HG03432 (cell line): Measurements from ENCODE around the gene ST3GAL2.

Experiments used
- ATAC-seq: cut with Tn5 transposase; IDR thresholded peaks from one replicate; pipeline ENCODE4 v1.9.1; 2021; ENCODE audit warnings: mild to moderate bottlenecking, moderate library complexity; ENCODE audit not compliant: unreplicated experiment

Gene ST3GAL2

GRCh38 chr16:70440009-70440692, 1.3 kb upstream of the ST3GAL2 start:
- ATAC-seq = no peak

GRCh38 chr16:70438585-70438968, 323 bp downstream of the ST3GAL2 start:
- no peak for ATAC-seq

GRCh38 chr16:70437582-70438557, 1.0 kb downstream of the ST3GAL2 start:
- no peak for ATAC-seq

- no peak for ATAC-seq
Measured at GRCh38 chr16:70437017-70437581, 1.8 kb downstream of the ST3GAL2 start.

- no peak for ATAC-seq
Measured at GRCh38 chr16:70434484-70435260, 4.2 kb downstream of the ST3GAL2 start.

DNA sequence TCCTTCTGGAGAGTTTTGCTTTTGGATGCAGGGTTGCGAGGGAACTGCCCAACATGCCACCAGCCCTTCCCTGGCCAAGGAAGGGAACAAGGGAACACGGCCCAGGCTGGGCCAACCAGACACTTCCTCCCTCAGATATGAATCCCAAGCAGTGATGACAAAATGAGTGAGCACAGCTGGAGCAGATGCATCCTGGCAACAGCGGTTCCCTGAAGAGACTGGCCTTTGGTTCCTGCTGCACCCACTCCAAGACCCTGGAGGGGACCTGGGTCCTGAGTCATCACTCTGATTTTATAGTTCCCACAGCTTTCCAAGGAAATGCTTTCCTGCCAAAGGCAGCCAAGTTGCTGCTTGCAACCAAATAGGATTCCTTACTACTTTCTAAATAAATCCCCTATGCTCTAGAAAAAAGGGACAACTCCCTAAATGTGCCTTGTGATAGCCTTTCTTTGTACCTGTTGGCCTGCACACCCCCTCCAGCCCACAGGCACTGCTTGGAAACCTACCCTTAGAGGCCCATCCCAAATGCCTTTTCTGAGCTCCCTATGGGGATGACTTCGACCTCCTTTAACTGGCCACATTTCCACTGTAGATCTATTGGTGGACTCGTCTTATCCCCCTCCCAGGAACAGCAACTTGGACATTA, 5.3 kb downstream of the ST3GAL2 start:
- ATAC-seq = no peak

DNA sequence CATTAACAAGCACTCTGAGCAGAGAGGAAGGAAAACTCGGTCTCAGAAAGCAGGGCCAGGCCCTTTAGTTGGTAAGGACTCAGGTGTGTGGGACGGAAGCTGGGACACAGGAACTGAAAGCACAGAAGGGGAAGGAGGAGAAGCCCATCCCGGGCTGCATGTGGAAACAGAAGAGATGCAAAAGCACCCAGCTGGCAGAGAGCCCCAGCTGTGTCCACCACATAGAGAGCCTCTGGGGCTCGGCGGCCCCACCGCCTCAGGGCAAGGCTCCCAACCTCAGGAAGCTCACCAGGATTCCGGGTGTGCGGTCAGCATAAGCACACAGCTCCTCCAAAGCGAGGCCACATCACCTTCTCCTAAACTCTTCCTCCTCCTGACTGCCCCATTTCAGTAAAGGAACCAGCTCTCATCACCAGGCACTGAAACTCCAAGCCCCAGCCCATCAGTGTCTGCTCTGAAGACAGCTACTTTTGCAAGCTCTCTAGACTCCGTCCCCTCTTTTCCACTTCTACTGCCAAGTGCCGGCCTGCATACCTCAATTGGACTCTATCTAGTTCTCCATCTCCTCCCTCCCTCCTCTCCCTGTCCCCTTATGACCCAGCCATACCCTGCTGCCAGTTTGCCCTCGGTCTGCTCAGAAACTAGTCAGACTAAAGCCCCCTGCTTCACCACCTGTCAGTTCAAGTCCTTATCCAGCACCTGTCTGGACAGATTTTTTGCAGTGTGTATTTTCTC, 6.0 kb downstream of the ST3GAL2 start:
- no peak for ATAC-seq

GRCh38 chr16:70432356-70432722, 6.6 kb downstream of the ST3GAL2 start:
- ATAC-seq = no peak

GRCh38 chr16:70430667-70431536, 8.0 kb downstream of the ST3GAL2 start:
- peak; percentile 57 for ATAC-seq

GRCh38 chr16:70429888-70430666, 8.8 kb downstream of the ST3GAL2 start:
- ATAC-seq = peak; percentile 4

GRCh38 chr16:70428178-70428998, 10.5 kb downstream of the ST3GAL2 start:
- peak; percentile 34 for ATAC-seq

- no peak for ATAC-seq
Measured at GRCh38 chr16:70427786-70428177, 11.1 kb downstream of the ST3GAL2 start.

- ATAC-seq = no peak
Measured at GRCh38 chr16:70422543-70422942, 16.4 kb downstream of the ST3GAL2 start.

GRCh38 chr16:70421473-70422311, 17.2 kb downstream of the ST3GAL2 start:
- no peak for ATAC-seq

DNA sequence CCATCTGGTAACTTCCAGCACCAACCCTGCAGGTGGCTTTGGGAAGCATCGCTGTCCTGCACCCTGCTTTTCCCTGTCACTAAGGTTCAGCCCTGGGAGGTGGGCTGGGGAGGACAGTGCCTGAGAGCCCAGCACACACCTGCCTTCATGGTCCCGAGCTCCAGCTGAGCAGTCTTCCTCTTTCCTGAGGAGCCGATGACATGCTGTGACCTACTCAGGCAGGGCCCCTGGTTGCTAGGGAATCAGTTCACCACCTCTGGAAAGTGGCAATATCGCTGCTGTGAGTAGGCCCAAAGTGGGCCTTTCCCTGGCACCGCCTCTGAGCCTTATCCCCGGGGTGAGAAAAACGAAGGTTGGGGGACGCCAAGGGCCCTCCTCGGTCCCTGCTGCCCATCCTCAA, 17.9 kb downstream of the ST3GAL2 start:
- no peak for ATAC-seq
